ENCODE results near the gene PLXNA4. TPM values are rescaled to one million over a fixed set of nuclear protein-coding genes. Genes with fewer than 3 reads are reported as not detected.

The PLXNA4 gene
- total RNA-seq, 4 donors from 2014 or later = 4.8 to 19.7 (median 10.7) TPM

- 45 to 60% methylated on average over 1 to 3 of the region's 3 CpGs for WGBS, 2 donors (ENCODE audit: low coverage in 1 of 2)
- Histone ChIP-seq H3K4me3 (no peak overlapping the region), H3K27ac (no peak overlapping the region), H3K4me1 (no peaks in the 10 kb centered on the region), H3K36me3 (no peaks in the 10 kb centered on the region), H3K27me3 (no peaks in the 10 kb centered on the region), H3K9me3 (no peaks in the 10 kb centered on the region)
- TF ChIP-seq POLR2AphosphoS5 (IDR thresholded peaks at IDR 0.05) = no peak
- no peak for TF ChIP-seq POLR2A (IDR thresholded peaks at IDR 0.05)
- TF ChIP-seq CTCF (IDR thresholded peaks at IDR 0.05) = no peak
- TF ChIP-seq EP300 (IDR thresholded peaks at IDR 0.05) = no peak
- no peak for ATAC-seq
Measured at GRCh38 chr7:132117181-132117580, 459.1 kb downstream of the PLXNA4 start.

GRCh38 chr7:132116369-132116768, 459.9 kb downstream of the PLXNA4 start:
- Histone ChIP-seq H3K4me1 (no peaks in the 10 kb centered on the region), H3K27me3 (no peaks in the 10 kb centered on the region), H3K9me3 (no peaks in the 10 kb centered on the region), H3K4me3 (no peak overlapping the region), H3K36me3 (no peaks in the 10 kb centered on the region), H3K27ac (no peak overlapping the region)
- ATAC-seq = no peak
- WGBS, 2 donors (ENCODE audit: low coverage in 1 of 2) = 71 to 80% methylated on average over 1 to 3 of the region's 3 CpGs
- TF ChIP-seq EP300 (IDR thresholded peaks at IDR 0.05) (no peak), POLR2AphosphoS5 (IDR thresholded peaks at IDR 0.05) (no peak)

- TF ChIP-seq POLR2AphosphoS5 (IDR thresholded peaks at IDR 0.05) (no peak), EP300 (IDR thresholded peaks at IDR 0.05) (no peak), POLR2A (IDR thresholded peaks at IDR 0.05) (no peak), CTCF (IDR thresholded peaks at IDR 0.05) (no peak)
- 96 to 100% methylated on average over 2 of the region's 2 CpGs for WGBS, 2 donors (ENCODE audit: low coverage in 1 of 2)
- Histone ChIP-seq H3K27me3 (no peaks in the 10 kb centered on the region), H3K4me3 (no peak overlapping the region), H3K9me3 (no peaks in the 10 kb centered on the region), H3K36me3 (no peaks in the 10 kb centered on the region), H3K4me1 (no peaks in the 10 kb centered on the region), H3K27ac (no peak overlapping the region)
- ATAC-seq = no peak
Measured at GRCh38 chr7:132115758-132116157, 460.5 kb downstream of the PLXNA4 start.

- Histone ChIP-seq H3K36me3 (no peaks in the 10 kb centered on the region), H3K27me3 (no peaks in the 10 kb centered on the region), H3K4me1 (no peaks in the 10 kb centered on the region), H3K27ac (no peak overlapping the region), H3K4me3 (no peak overlapping the region), H3K9me3 (no peaks in the 10 kb centered on the region)
- no peak for ATAC-seq
- WGBS, 2 donors (ENCODE audit: low coverage in 1 of 2) = 67 to 98% methylated on average over 1 to 4 of the region's 4 CpGs
- TF ChIP-seq EP300 (IDR thresholded peaks at IDR 0.05) = no peak
Measured at GRCh38 chr7:132115028-132115427, 461.2 kb downstream of the PLXNA4 start.

- Histone ChIP-seq H3K27me3 (no peaks in the 10 kb centered on the region), H3K36me3 (no peaks in the 10 kb centered on the region), H3K9me3 (no peaks in the 10 kb centered on the region), H3K4me3 (no peak overlapping the region), H3K27ac (no peak overlapping the region), H3K4me1 (no peaks in the 10 kb centered on the region)
- ATAC-seq = no peak
- 92% methylated on average over 4 of the region's 9 CpGs; no CpG with 5 or more reads in 1 of the 2 donors for WGBS, 2 donors (ENCODE audit: low coverage in 1 of 2)
- TF ChIP-seq CTCF (IDR thresholded peaks at IDR 0.05) (no peak), POLR2A (IDR thresholded peaks at IDR 0.05) (no peak), EP300 (IDR thresholded peaks at IDR 0.05) (no peak), POLR2AphosphoS5 (IDR thresholded peaks at IDR 0.05) (no peak)
Measured at GRCh38 chr7:132114411-132114810, 461.9 kb downstream of the PLXNA4 start.

- H3K36me3 ChIP-seq = no peaks in the 10 kb centered on the region
- no peak for ATAC-seq
- no peak overlapping the region for H3K27ac ChIP-seq
- TF ChIP-seq POLR2AphosphoS5 (IDR thresholded peaks at IDR 0.05) (no peak), CTCF (IDR thresholded peaks at IDR 0.05) (no peak), EP300 (IDR thresholded peaks at IDR 0.05) (no peak), POLR2A (IDR thresholded peaks at IDR 0.05) (no peak)
- H3K4me1 ChIP-seq = no peaks in the 10 kb centered on the region
- no peaks in the 10 kb centered on the region for H3K27me3 ChIP-seq
- WGBS, 2 donors (ENCODE audit: low coverage in 1 of 2) = 75 to 76% methylated on average over 5 to 18 of the region's 21 CpGs
- no peaks in the 10 kb centered on the region for H3K9me3 ChIP-seq
- H3K4me3 ChIP-seq = no peak overlapping the region
Measured at GRCh38 chr7:132113536-132114371, 462.5 kb downstream of the PLXNA4 start.

All from gastroesophageal sphincter (tissue), 4 donors.